Loucy (cell line): ENCODE measurements around the gene ZBTB2.

Experiments used
- EZH2phosphoT487 ChIP-seq: fragments of 200-600 bp; IDR thresholded peaks from 2 replicates; pipeline ENCODE4 v1.6.1; 2018; ENCODE audit warnings: antibody characterized with exemption, mild to moderate bottlenecking, moderate library complexity, borderline replicate concordance
- TF ChIP-seq, protein P1 (sequence below): fragments of 200-600 bp; sonication (generic); conservative IDR thresholded peaks from 2 replicates; pipeline ENCODE4 v1.5.1; 2014; ENCODE audit warnings: mild to moderate bottlenecking, antibody characterized with exemption, low read length

- TF ChIP-seq, protein P1, sequence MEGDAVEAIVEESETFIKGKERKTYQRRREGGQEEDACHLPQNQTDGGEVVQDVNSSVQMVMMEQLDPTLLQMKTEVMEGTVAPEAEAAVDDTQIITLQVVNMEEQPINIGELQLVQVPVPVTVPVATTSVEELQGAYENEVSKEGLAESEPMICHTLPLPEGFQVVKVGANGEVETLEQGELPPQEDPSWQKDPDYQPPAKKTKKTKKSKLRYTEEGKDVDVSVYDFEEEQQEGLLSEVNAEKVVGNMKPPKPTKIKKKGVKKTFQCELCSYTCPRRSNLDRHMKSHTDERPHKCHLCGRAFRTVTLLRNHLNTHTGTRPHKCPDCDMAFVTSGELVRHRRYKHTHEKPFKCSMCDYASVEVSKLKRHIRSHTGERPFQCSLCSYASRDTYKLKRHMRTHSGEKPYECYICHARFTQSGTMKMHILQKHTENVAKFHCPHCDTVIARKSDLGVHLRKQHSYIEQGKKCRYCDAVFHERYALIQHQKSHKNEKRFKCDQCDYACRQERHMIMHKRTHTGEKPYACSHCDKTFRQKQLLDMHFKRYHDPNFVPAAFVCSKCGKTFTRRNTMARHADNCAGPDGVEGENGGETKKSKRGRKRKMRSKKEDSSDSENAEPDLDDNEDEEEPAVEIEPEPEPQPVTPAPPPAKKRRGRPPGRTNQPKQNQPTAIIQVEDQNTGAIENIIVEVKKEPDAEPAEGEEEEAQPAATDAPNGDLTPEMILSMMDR, result no peak
- TF ChIP-seq EZH2phosphoT487, result no peak
Observed at GRCh38 chr6:151384151-151384550, 7.2 kb downstream of the ZBTB2 start.
